H9 (cell line): Measurements from ENCODE around the gene PTPDC1. TPM values are rescaled to one million over a fixed set of nuclear protein-coding genes. Genes with fewer than 3 reads are reported as not detected.

Source experiments
- DNase-seq: peaks from one replicate; pipeline ENCODE4 v3.0.0-alpha.2; 2017
- H2AFZ ChIP-seq: one replicate; pipeline ENCODE4 v1.6.1; 2013; ENCODE audit warnings: mild to moderate bottlenecking, low read length, control low read depth, moderate library complexity
- H2AK5ac ChIP-seq: 2 replicates; pipeline ENCODE4 v1.6.1; 2013; ENCODE audit warnings: low read length, control low read depth, mixed read lengths; ENCODE audit not compliant: insufficient read length
- H2BK120ac ChIP-seq: one replicate; pipeline ENCODE4 v1.6.1; 2013; ENCODE audit warnings: low read depth, mild to moderate bottlenecking, low read length, control low read depth, inconsistent platforms; ENCODE audit not compliant: poor library complexity, severe bottlenecking
- H2BK12ac ChIP-seq: 2 replicates; pipeline ENCODE4 v1.6.1; 2013; ENCODE audit warnings: low read length, control low read depth, mixed read lengths, low read depth; ENCODE audit not compliant: insufficient read length
- H2BK15ac ChIP-seq: 2 replicates; pipeline ENCODE4 v1.6.1; 2013; ENCODE audit warnings: low read depth, low read length, control low read depth
- H2BK20ac ChIP-seq: one replicate; pipeline ENCODE4 v1.6.1; 2013; ENCODE audit warnings: low read depth, mild to moderate bottlenecking, low read length, control low read depth, inconsistent platforms; ENCODE audit not compliant: poor library complexity, severe bottlenecking
- H2BK5ac ChIP-seq: 2 replicates; pipeline ENCODE4 v1.6.1; 2013; ENCODE audit warnings: low read length, control low read depth, mixed read lengths; ENCODE audit not compliant: insufficient read length
- H3K14ac ChIP-seq: 2 replicates; pipeline ENCODE4 v1.6.1; 2013; ENCODE audit warnings: low read length, control low read depth; ENCODE audit not compliant: insufficient read depth
- H3K18ac ChIP-seq: 2 replicates; pipeline ENCODE4 v1.6.1; 2013; ENCODE audit warnings: low read depth, mild to moderate bottlenecking, mixed read lengths, low read length, control low read depth; ENCODE audit not compliant: insufficient read length
- H3K23ac ChIP-seq: 2 replicates; pipeline ENCODE4 v1.6.1; 2013; ENCODE audit warnings: low read length, control low read depth, mixed read lengths, low read depth; ENCODE audit not compliant: insufficient read length
- H3K23me2 ChIP-seq: 2 replicates; pipeline ENCODE4 v1.6.1; 2013; ENCODE audit warnings: low read depth, mild to moderate bottlenecking, mixed read lengths, low read length, control low read depth; ENCODE audit not compliant: insufficient read length, poor library complexity, severe bottlenecking
- H3K27ac ChIP-seq: 2 replicates; pipeline ENCODE4 v1.5.1; 2013; ENCODE audit warnings: low read length, control low read depth, mixed read lengths, low read depth; ENCODE audit not compliant: insufficient read length
- H3K27me3 ChIP-seq: 2 replicates; pipeline ENCODE4 v1.6.1; 2013; ENCODE audit warnings: low read length, control low read depth, inconsistent platforms; ENCODE audit not compliant: insufficient read depth
- H3K4ac ChIP-seq: 2 replicates; pipeline ENCODE4 v1.6.1; 2013; ENCODE audit warnings: low read depth, mild to moderate bottlenecking, control low read depth, inconsistent platforms, low read length, moderate library complexity
- H3K4me1 ChIP-seq: 2 replicates; pipeline ENCODE4 v1.6.1; 2013; ENCODE audit warnings: low read length, control low read depth, inconsistent platforms; ENCODE audit not compliant: insufficient read depth
- H3K4me2 ChIP-seq: 2 replicates; pipeline ENCODE4 v1.6.1; 2013; ENCODE audit warnings: low read length, control low read depth, mixed read lengths; ENCODE audit not compliant: insufficient read length, insufficient read depth
- H3K56ac ChIP-seq: 2 replicates; pipeline ENCODE4 v1.6.1; 2013; ENCODE audit warnings: low read depth, mild to moderate bottlenecking, mixed read lengths, low read length, control low read depth; ENCODE audit not compliant: insufficient read length
- H3K79me1 ChIP-seq: 2 replicates; pipeline ENCODE4 v1.6.1; 2013; ENCODE audit warnings: low read depth, mild to moderate bottlenecking, moderate library complexity, low read length, control low read depth, inconsistent platforms; ENCODE audit not compliant: insufficient read depth, poor library complexity, severe bottlenecking
- H3K79me2 ChIP-seq: 2 replicates; pipeline ENCODE4 v1.6.1; 2013; ENCODE audit warnings: low read length, control low read depth, inconsistent platforms; ENCODE audit not compliant: insufficient read depth
- H3K9ac ChIP-seq: 2 replicates; pipeline ENCODE4 v1.6.1; 2013; ENCODE audit warnings: low read length, control low read depth, mixed read lengths; ENCODE audit not compliant: insufficient read length; ENCODE audit errors: extremely low read depth
- H3K9me3 ChIP-seq: one replicate; pipeline ENCODE4 v1.6.1; 2013; ENCODE audit warnings: low read depth, low read length, inconsistent platforms; ENCODE audit not compliant: control insufficient read depth
- H3T11ph ChIP-seq: one replicate; pipeline ENCODE4 v1.6.1; 2013; ENCODE audit warnings: mild to moderate bottlenecking, low read length, control low read depth, inconsistent platforms
- H4K20me1 ChIP-seq: one replicate; pipeline ENCODE4 v1.6.1; 2013; ENCODE audit not compliant: control insufficient read depth, insufficient read length, insufficient read depth
- H4K5ac ChIP-seq: 2 replicates; pipeline ENCODE4 v1.6.1; 2013; ENCODE audit warnings: low read depth, mild to moderate bottlenecking, mixed read lengths, low read length, control low read depth; ENCODE audit not compliant: insufficient read length
- H4K8ac ChIP-seq: replicated peaks from 2 replicates; pipeline ENCODE4 v1.6.1; 2013; ENCODE audit warnings: low read length, control low read depth, mixed read lengths, low read depth; ENCODE audit not compliant: insufficient read length
- H4K91ac ChIP-seq: 2 replicates; pipeline ENCODE4 v1.6.1; 2013; ENCODE audit warnings: low read depth, mild to moderate bottlenecking, moderate library complexity, mixed read lengths, low read length, control low read depth; ENCODE audit not compliant: insufficient read length
- H3K27ac Mint-ChIP-seq, 3 experiments: 2 replicates in 2 of 3; 3 replicates in 1 of 3; pipeline ENCODE4 v1.8.0; 2020 to 2021; ENCODE audit warnings: mixed read lengths in 3 of 3, mild to moderate bottlenecking in 1 of 3, moderate library complexity in 1 of 3
- H3K27me3 Mint-ChIP-seq: 2 replicates; pipeline ENCODE4 v1.8.0; 2021; ENCODE audit warnings: low read depth, mild to moderate bottlenecking, moderate library complexity, mixed read lengths
- H3K36me3 Mint-ChIP-seq, 3 experiments: 2 replicates in 2 of 3; 3 replicates in 1 of 3; pipeline ENCODE4 v1.8.0; 2020 to 2021; ENCODE audit warnings: low read depth in 3 of 3, mixed read lengths in 3 of 3; ENCODE audit not compliant: insufficient read depth in 1 of 3
- H3K4me1 Mint-ChIP-seq, 2 experiments: 2 replicates each; pipeline ENCODE4 v1.8.0; 2020; ENCODE audit warnings: mixed read lengths in 2 of 2
- H3K4me3 Mint-ChIP-seq, 2 experiments: 2 replicates in 1 of 2; 3 replicates in 1 of 2; pipeline ENCODE4 v1.8.0; 2020 to 2021; ENCODE audit warnings: mild to moderate bottlenecking in 2 of 2, mixed read lengths in 2 of 2, moderate library complexity in 1 of 2
- H3K9me3 Mint-ChIP-seq, 2 experiments: 2 replicates in 1 of 2; 3 replicates in 1 of 2; pipeline ENCODE4 v1.8.0; 2020; ENCODE audit warnings: mild to moderate bottlenecking in 2 of 2, mixed read lengths in 2 of 2, moderate library complexity in 1 of 2
- WGBS: extraction: QIAGEN DNeasy Blood & Tissue Kit; methylation state at CpG from one replicate; pipeline ENCODE4 v1.1.7; 2013; ENCODE audit warnings: missing lambda C conversion rate, low lambda C conversion rate, mixed read lengths; ENCODE audit not compliant: insufficient read length; ENCODE audit errors: extremely low coverage; 5-methylcytosine and 5-hydroxymethylcytosine counted together
- total RNA-seq: library from RNA; stranded (reverse); gene quantifications from 2 replicates; pipeline ENCODE4 v1.2.1, GENCODE V29; 2021
- TF ChIP-seq, protein P1 (sequence below): fragments of 200-600 bp; sonication (generic); conservative IDR thresholded peaks from 3 replicates; pipeline ENCODE4 v1.8.0; 2021; ENCODE audit warnings: antibody characterized with exemption, mild to moderate bottlenecking

Gene PTPDC1
- total RNA-seq, 1 experiment from 2014 or later = 4.8 TPM

DNA sequence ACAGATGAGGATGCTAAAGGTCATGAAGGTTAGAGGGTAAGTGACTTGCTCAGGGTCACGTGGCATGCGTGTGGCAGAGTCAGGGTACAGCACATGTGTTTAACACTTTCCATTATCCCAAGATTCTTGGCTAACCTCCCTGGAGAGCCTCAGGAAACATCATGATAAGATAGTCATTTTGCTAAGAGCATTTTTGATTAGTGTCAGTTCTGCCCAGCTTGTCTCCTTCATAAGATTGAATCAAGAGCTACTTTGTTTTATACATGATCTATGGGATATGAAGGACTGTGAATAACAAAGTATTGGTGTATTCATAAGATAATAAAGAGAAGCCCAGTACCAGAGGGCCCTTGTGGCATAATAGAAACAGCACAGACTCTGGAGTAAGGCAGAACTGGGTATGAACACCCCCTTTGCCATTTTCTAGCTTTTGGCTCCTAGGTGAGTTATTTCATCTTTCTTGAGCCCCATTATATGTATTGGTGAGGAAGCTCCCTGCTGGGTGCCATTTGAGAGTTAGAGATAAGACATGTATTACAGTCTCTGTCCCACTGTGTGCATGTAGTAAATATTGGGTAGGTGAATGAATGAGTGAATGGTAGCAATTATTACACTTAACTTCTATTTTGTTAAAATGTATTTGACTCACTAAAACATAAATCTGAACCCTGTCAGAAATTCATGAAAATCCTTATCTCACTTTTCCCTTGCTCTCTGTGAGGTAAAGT is 16.1 kb downstream of the PTPDC1 start:
- no peaks in the 10 kb centered on the region; a peak in 1 of 5 replicates for H3K9me3 Mint-ChIP-seq
- Histone ChIP-seq H2AFZ (no peak overlapping the region), H2AK5ac (no peak overlapping the region), H3K27ac (no peak overlapping the region), H3K4me1 (no peaks in the 10 kb centered on the region), H3K4me2 (no peak overlapping the region), H4K91ac (no peak overlapping the region), H2BK15ac (no peak overlapping the region), H3K4ac (no peak overlapping the region), H3T11ph (no peak overlapping the region), H2BK5ac (no peak overlapping the region), H2BK12ac (no peak overlapping the region), H3K79me1 (no peaks in the 10 kb centered on the region), H4K20me1 (no peaks in the 10 kb centered on the region), H4K5ac (no peak overlapping the region), H2BK20ac (no peak overlapping the region), H3K9ac (no peak overlapping the region), H3K18ac (no peak overlapping the region), H4K8ac (no peak overlapping the region), H3K23me2 (no peaks in the 10 kb centered on the region), H3K56ac (no peak overlapping the region), H3K14ac (no peak overlapping the region), H3K27me3 (no peaks in the 10 kb centered on the region; the same call in 1 of the 2 replicates), H2BK120ac (no peak overlapping the region), H3K9me3 (no peaks in the 10 kb centered on the region), H3K79me2 (no peaks in the 10 kb centered on the region), H3K23ac (no peak overlapping the region)
- WGBS = no CpG with 5 or more reads among the region's 2 CpGs
- DNase-seq = no peak
- no peaks in the 10 kb centered on the region for H3K27me3 Mint-ChIP-seq
- H3K4me1 Mint-ChIP-seq = peaks cover 8 to 19% of the 10 kb centered on the region in 2 experiments
- no peak overlapping the region; a peak in 1 of 7 replicates for H3K27ac Mint-ChIP-seq
- H3K36me3 Mint-ChIP-seq = peaks cover 5 to 7% (median 7%) of the 10 kb centered on the region in 3 experiments; a peak in 6 of 7 replicates
- no peak overlapping the region for H3K4me3 Mint-ChIP-seq
- TF ChIP-seq, protein P1, sequence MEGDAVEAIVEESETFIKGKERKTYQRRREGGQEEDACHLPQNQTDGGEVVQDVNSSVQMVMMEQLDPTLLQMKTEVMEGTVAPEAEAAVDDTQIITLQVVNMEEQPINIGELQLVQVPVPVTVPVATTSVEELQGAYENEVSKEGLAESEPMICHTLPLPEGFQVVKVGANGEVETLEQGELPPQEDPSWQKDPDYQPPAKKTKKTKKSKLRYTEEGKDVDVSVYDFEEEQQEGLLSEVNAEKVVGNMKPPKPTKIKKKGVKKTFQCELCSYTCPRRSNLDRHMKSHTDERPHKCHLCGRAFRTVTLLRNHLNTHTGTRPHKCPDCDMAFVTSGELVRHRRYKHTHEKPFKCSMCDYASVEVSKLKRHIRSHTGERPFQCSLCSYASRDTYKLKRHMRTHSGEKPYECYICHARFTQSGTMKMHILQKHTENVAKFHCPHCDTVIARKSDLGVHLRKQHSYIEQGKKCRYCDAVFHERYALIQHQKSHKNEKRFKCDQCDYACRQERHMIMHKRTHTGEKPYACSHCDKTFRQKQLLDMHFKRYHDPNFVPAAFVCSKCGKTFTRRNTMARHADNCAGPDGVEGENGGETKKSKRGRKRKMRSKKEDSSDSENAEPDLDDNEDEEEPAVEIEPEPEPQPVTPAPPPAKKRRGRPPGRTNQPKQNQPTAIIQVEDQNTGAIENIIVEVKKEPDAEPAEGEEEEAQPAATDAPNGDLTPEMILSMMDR = no peak
